HEK293 (cell line): ENCODE results near the gene CSF2RB.

Experiments used
- ZBTB7A ChIP-seq: fragments of 450-650 bp; formaldehyde crosslinking; IDR thresholded peaks from 2 replicates; pipeline ENCODE4 v1.5.1; 2016; ENCODE audit warnings: low read depth, missing biosample characterization, missing genetic modification characterization
- ZNF623 ChIP-seq: fragments of 450-650 bp; formaldehyde crosslinking; IDR thresholded peaks from 2 replicates; pipeline ENCODE4 v1.5.1; 2016; ENCODE audit warnings: missing biosample characterization, missing genetic modification characterization
- TF ChIP-seq, protein P1 (sequence below): fragments of 450-650 bp; formaldehyde crosslinking; IDR thresholded peaks from 2 replicates; pipeline ENCODE4 v1.5.1; 2016; ENCODE audit warnings: missing biosample characterization, missing genetic modification characterization

- TF ChIP-seq ZBTB7A, result no peak
- TF ChIP-seq, protein P1, sequence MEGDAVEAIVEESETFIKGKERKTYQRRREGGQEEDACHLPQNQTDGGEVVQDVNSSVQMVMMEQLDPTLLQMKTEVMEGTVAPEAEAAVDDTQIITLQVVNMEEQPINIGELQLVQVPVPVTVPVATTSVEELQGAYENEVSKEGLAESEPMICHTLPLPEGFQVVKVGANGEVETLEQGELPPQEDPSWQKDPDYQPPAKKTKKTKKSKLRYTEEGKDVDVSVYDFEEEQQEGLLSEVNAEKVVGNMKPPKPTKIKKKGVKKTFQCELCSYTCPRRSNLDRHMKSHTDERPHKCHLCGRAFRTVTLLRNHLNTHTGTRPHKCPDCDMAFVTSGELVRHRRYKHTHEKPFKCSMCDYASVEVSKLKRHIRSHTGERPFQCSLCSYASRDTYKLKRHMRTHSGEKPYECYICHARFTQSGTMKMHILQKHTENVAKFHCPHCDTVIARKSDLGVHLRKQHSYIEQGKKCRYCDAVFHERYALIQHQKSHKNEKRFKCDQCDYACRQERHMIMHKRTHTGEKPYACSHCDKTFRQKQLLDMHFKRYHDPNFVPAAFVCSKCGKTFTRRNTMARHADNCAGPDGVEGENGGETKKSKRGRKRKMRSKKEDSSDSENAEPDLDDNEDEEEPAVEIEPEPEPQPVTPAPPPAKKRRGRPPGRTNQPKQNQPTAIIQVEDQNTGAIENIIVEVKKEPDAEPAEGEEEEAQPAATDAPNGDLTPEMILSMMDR (tag by site-specific recombination), result no peak
- no peak for TF ChIP-seq ZNF623 (tag by site-specific recombination)
Measured at GRCh38 chr22:36886016-36886415, 27.4 kb upstream of the CSF2RB start.
